Measurements from ENCODE around the gene KIF5B. TPM values are rescaled to one million over a fixed set of nuclear protein-coding genes. Genes with fewer than 3 reads are reported as not detected.
"Not testable (repeated sequence)": the region's sequence is repeated elsewhere in the genome, so short reads cannot be mapped to it uniquely, and the experiment has no call there.

Gene KIF5B
- total and polyA plus RNA-seq, 2 of the 8 experiments (the other 6 are each of a cell fraction or from before 2014, with no cell fraction given), result 9.8 to 68.4 TPM

DNA sequence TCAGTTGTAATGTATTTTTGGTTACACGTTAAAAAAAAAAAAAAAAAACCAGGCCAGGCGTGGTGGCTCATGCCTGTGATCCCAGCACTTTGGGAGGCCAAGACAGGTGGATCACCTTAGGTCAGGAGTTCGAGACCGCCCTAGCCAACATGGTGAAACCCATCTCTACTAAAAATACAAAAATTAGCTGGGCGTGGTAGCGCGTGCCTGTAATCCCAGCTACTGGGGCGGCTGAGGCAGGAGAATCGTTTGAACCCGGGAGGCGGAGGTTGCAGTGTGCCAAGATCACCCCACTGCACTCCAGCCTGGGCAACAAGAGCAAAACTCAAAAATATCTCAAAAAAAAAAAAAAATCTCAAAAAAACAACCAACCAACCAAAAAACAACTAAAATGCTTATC lies 2.8 kb downstream of the KIF5B start:
- WGBS, 2 experiments (ENCODE audit: extremely low coverage in 1 of 2, insufficient coverage in 1 of 2, insufficient read length in 1 of 2, insufficient replicate concordance in 2 of 2, low coverage in 1 of 2, low lambda C conversion rate in 2 of 2, missing lambda C conversion rate in 1 of 2), result 80% methylated on average over 10 of the region's 11 CpGs; no CpG with 5 or more reads in 1 of the 2 experiments
- not testable (repeated sequence) for H2AFZ ChIP-seq (ENCODE audit: low read length); H4K91ac ChIP-seq (replicated peaks; ENCODE audit: insufficient read length, low read length); H2BK12ac ChIP-seq (ENCODE audit: low read depth, low read length); H2BK15ac ChIP-seq (ENCODE audit: low read length); H3K79me1 ChIP-seq (ENCODE audit: low read depth, low read length); H2BK5ac ChIP-seq (ENCODE audit: low read depth, low read length); H3K4ac ChIP-seq (replicated peaks; ENCODE audit: insufficient read length, low read depth, low read length); H3K23me2 ChIP-seq (ENCODE audit: low read depth, low read length); H2AK5ac ChIP-seq (ENCODE audit: low read depth, low read length); H3K18ac ChIP-seq (ENCODE audit: extremely low read depth, low read length); H3K9ac ChIP-seq (replicated peaks in 1 of 4; ENCODE audit: extremely low read depth in 1 of 4, low read depth in 3 of 4, low read length in 3 of 4); H3K14ac ChIP-seq (ENCODE audit: insufficient read length); H3K56ac ChIP-seq (replicated peaks; ENCODE audit: insufficient read length, low read depth, low read length); H3K36me3 ChIP-seq (ENCODE audit: control insufficient read depth in 2 of 4, insufficient read depth in 4 of 4, low read length in 3 of 4); H4K5ac ChIP-seq (ENCODE audit: insufficient read length, low read depth, low read length); H2BK20ac ChIP-seq (ENCODE audit: low read length); H3K27ac ChIP-seq (ENCODE audit: low read depth, low read length); FAIRE-seq; H2BK120ac ChIP-seq (replicated peaks; ENCODE audit: low read depth, low read length); H3K23ac ChIP-seq (ENCODE audit: insufficient read length); H3K9me3 ChIP-seq (ENCODE audit: insufficient read depth in 2 of 2, low read depth in 1 of 2, low read length in 1 of 2); DNase-seq (ENCODE audit: low read depth in 1 of 2, low spot score in 2 of 2); H3K27me3 ChIP-seq (replicated peaks in 1 of 4; ENCODE audit: control insufficient read depth in 3 of 4, extremely low read depth in 1 of 4, insufficient read depth in 3 of 4, low read length in 3 of 4); H4K8ac ChIP-seq (ENCODE audit: extremely low read depth, insufficient read depth, low read length)
- Histone ChIP-seq H3K4me1 (replicated peaks in 1 of 4; ENCODE audit: control insufficient read depth in 3 of 4, insufficient read depth in 4 of 4, low read length in 3 of 4) (peaks cover 0 to 10% (median 3%) of the 10 kb centered on the region in 4 experiments; a peak in 4 of 7 replicates), H3K4me2 (ENCODE audit: insufficient read depth in 1 of 2, low read depth in 2 of 2, low read length in 2 of 2) (peak overlapping the region; percentile 63 to 73; a peak in 3 of 4 replicates), H3K4me3 (ENCODE audit: extremely low read depth in 1 of 4, insufficient read depth in 2 of 4, low read depth in 3 of 4, low read length in 4 of 4) (peak overlapping the region in 2 of 4 experiments; percentile 86 to 96; a peak in 4 of 8 replicates), H3K79me2 (ENCODE audit: control insufficient read depth in 1 of 2, insufficient read depth in 2 of 2, low read length in 2 of 2) (peaks cover 46 to 76% of the 10 kb centered on the region in 2 experiments), H4K20me1 (replicated peaks in 1 of 2; ENCODE audit: control insufficient read depth in 1 of 2, insufficient read depth in 2 of 2, low read length in 2 of 2) (peaks cover 20 to 43% of the 10 kb centered on the region in 2 experiments)
- ChIA-PET CTCF (ENCODE audit: partially characterized antibody) (interaction anchor here (0.6 kb wide), 2 partner anchors 146 to 1317 kb away, joined by 4 to 5 read pairs; no protein-coding TSS in a partner anchor), POLR2A (ENCODE audit: partially characterized antibody) (interaction anchor here (0.6 to 1.3 kb wide), 3 partner anchors 18 to 104 kb away, joined by 3 to 4 read pairs (median 3); no protein-coding TSS in a partner anchor)
